Measurements from ENCODE around the gene TBC1D14.

Gene TBC1D14

GRCh38 chr4:7027284-7027683 is 117.7 kb downstream of the TBC1D14 start:
- DNase-seq = no peak

DNA sequence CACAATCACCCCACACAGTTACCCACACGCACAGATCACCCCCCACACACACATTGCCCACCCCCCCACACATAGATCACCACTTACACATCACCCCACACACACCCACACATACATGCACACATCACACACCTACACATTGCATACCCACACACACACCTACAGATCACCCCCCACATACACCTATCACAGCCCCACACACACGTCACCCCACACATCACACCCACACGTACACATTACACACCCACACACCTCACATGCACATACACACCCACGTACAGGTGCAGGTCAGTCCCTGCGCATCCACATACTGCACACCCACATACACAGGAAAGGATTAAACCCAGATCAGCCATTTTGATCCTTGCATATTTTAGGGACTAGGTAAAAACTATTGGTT is 118.3 kb downstream of the TBC1D14 start:
- DNase-seq = no peak

- DNase-seq = no peak
Measured at GRCh38 chr4:7029212-7029611, 119.6 kb downstream of the TBC1D14 start.

GRCh38 chr4:7029921-7030320 is 120.3 kb downstream of the TBC1D14 start:
- DNase-seq = no peak

GRCh38 chr4:7030856-7031255 is 121.2 kb downstream of the TBC1D14 start:
- no peak for DNase-seq

DNA sequence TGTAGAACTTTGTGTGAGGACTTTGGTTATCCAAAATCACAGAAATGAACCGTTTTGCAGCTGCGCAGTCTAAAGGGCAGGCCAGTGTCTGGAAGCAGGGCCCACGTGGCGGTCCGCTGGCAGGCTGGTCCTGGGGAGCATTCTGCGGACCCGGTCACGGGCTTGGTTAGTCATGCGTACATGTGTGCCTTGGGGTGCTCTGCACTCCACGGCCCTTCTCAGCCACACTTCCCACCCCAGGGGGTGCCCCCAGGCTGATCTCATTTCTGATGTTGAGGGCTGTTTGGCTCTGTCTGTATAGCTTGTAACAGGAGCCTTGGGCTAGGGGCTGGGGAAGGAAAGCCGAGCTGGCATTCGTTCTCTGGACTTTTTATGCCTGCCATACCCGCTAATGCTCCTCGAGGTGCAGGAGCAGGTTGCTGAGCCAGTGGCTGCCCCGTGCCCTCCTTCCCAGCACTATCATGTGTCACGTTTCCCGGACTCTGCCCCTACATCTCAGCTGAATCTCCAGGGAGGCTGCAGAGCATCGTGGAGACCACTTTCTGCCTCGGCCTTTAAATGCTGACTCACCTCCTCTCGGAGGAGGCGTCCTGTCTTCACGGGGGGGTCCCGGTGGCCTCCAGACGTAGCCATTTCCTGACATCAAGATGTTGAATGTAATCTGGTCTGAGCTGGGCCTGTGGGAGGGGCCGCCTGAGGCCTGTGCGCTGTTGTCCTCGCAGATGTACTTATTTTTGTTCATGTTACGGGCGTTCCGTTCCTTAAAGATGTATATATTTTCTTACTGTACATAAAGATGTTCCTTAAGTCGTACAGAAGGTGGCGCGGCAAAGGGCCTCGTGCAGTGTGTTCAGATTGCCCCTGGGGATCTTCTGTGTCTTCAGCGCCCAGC is 122.2 kb downstream of the TBC1D14 start:
- no peak for DNase-seq

DNA sequence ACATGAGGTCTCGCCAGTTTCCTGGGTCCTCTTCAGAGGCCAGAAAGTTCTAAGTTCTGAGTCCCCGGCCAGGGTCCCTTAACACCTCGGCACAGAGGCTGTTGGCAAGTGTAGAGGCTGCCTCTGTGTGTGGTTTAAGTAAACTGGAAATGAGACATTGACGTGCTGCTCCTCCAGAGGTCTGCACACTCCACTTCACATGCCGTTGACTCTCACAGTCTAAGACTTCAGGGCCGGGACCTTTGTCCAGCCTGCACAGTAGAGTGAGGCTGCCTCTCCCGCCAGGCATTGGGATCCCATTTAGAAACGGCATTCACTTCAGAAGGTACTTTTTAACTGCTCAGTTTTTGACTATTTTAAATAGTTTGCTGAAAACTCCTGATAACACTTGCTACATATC is 123.0 kb downstream of the TBC1D14 start:
- no peak for DNase-seq

- no peak for DNase-seq
Measured at GRCh38 chr4:7034262-7035081, 124.8 kb downstream of the TBC1D14 start.

- no peak for DNase-seq
Measured at GRCh38 chr4:7037425-7037824, 127.8 kb downstream of the TBC1D14 start.

DNA sequence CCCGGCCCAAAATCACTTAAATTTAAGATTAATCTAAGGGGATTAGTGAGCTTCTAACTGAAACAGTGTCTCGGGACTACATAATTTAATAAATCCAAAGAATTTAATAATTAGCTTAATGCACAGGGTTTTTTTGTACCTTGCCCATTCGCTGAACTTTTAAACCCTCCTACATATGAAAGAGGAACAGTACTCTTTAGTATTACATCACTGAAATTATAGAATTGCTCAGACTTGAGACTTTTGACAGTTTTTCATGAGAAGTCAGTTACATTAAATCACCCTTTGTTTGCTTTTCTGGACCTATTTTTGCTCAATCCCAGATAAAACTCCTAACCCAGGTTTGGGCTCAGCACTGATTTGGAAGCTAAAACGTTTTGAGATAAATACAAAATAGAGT is 131.1 kb downstream of the TBC1D14 start:
- DNase-seq = no peak

DNA sequence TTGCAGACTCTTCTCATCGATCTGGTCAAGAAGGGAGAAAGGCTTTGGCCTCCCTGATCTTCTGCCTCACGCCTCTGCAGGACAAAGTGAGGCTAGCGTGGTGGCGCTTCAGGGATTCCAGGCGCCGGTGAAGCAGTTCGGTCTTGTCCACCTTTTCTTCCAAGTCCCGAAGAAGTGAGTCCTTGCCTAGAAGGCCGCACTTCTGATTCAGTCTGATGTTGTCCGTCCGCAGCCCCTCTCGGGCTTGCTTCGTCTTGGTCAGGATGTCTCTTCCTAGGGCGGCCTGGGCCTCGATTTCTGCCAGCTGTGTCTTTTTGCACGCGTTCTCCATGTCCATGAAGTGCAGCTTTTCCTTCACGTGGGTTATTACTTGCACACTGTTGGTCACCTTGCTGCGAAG is 131.6 kb downstream of the TBC1D14 start:
- DNase-seq = no peak

GRCh38 chr4:7041801-7042502 is 132.3 kb downstream of the TBC1D14 start:
- no peak for DNase-seq

DNA sequence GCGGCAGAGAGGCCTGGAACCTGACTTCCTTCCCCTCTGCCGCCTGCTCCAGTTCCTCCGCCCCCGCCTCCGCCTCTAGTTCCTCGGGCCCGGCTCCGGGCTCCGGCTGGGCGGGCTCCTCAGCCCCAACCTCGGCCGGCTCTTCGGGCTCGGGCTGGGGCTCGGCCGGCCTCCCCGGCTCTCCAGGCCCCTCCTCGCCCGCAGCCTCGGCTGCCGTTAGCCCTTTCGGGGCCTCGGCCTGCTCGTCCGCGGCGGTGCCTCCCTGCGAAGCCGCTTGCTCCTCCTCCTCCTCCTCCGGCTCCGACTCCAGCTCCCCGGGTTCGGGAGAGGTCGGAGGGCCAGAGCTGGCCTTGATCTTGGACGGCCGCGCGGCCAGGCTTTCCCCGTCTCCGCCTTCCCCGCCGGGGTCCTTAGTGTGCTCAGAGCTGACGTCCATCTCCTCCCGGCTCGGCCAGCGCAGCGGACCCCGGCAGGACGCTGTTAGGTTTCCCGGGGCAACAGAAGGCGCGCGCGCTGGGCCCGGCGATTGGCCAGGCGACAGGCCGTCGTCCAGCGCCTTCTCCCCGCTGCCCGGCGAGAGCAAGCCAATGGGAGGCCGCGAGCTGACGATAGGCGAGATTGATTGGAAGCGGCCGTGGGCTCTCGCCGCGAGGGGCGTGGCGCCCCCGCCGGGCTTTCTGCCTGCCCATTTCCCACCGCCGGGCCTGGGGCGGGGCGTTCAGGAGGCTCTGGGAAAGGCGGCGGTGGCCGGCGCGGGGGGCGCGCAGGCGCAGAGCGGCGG is 133.1 kb downstream of the TBC1D14 start:
- peak; percentile 68 to 88 (median 78) for DNase-seq

DNA sequence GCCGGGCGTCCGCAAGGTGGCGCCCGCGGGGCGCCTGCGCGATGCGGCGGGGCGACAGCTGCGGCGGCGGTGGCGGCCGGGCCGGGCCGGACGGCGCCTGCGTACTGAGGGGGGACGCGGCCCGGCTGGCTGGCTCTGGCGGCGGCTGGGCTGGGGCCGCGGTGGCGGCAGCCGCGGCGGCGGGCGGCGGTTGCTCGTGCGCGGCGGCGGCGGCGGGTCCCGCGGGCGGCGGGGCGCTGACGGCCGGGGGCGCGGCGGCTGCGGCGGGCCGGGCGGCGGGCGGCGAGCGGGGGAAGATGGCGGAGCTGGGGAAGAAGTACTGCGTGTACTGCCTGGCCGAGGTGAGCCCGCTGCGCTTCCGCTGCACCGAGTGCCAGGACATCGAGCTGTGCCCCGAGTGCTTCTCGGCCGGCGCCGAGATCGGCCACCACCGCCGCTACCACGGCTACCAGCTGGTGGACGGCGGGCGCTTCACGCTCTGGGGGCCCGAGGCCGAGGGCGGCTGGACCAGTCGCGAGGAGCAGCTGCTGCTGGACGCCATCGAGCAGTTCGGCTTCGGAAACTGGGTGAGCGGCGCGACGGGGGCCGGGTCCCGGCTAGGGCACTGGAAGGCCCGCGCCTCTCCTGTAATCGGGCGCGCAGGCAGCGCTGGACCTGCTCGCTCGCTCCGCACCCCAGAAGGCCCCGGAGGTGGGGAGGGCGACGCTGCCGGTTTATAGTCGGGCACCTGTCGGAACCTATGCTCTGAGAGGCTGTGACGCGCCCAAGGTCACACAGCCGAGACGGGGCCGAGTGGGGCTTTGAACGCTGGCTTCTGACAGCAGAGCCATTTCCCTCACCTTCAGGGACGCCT is 133.9 kb downstream of the TBC1D14 start, which contains the start of gene TADA2B:
Gene TADA2B (plus strand): TSS at position 89 of the 853 bp plus-strand sequence. CDS start 208 bp downstream, at position 297.
- DNase-seq = peak in 3 of 4 experiments; percentile 50 to 58 (median 54)

- no peak for DNase-seq
Measured at GRCh38 chr4:7044137-7044930, 134.7 kb downstream of the TBC1D14 start.

DNA sequence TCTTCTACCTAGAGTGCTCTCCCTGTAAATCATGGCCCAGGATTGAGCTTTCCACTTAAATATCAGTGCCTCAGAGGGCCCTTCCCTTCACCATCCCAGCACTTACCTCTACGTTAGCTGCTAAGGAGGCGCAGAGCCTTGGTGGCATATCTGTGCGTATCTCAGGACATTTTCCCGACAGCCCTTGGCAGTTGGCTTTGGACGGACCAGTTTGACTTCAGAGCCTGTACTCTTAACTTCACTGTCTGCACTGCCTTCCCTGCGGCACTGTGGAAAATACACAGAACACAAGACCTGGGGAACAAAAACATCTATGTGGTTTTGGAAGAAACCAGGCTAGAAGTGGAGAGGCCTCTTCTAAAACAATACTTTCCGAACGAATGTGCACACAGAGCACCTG is 135.9 kb downstream of the TBC1D14 start:
- no peak for DNase-seq

- no peak for DNase-seq
Measured at GRCh38 chr4:7045961-7046921, 136.6 kb downstream of the TBC1D14 start.

GRCh38 chr4:7046971-7047370 is 137.3 kb downstream of the TBC1D14 start:
- DNase-seq = no peak

DNA sequence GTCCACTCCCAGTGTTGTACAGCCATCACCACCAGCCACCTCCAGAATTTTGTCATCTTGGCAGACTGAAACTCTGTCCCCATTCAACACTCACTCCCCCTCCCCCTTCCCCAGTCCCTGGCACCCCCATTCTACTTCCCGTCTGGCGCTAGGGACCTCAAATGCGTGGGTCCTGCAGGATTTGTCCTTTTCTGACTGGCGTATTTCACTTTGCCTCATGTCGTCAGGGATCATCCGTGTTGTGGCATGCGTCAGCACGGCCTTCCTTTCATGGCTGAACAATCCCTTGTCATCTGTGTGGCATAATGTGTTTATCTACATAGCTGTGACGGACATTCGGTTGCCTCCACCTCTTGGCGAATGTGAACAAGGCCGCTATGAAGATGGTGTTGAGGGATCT is 139.0 kb downstream of the TBC1D14 start:
- no peak for DNase-seq
